Neuron (in vitro differentiated cells): Measurements from ENCODE around the gene ABCC1.
A peak's percentile ranks its signal among the peaks of the same experiment; 100 is the strongest.

ENCODE experiments used
- H2AFZ ChIP-seq: one replicate; pipeline ENCODE4 v1.6.1; 2013; ENCODE audit warnings: low read depth, mild to moderate bottlenecking, inconsistent platforms, low read length, moderate library complexity
- H3K27me3 ChIP-seq: one replicate; pipeline ENCODE4 v1.6.1; 2013; ENCODE audit warnings: low read length; ENCODE audit not compliant: insufficient read depth
- H3K36me3 ChIP-seq: one replicate; pipeline ENCODE4 v1.6.1; 2013; ENCODE audit warnings: low read length; ENCODE audit not compliant: insufficient read depth
- H3K4me1 ChIP-seq: one replicate; pipeline ENCODE4 v1.6.1; 2013; ENCODE audit warnings: low read length; ENCODE audit not compliant: insufficient read depth
- H3K4me3 ChIP-seq: 2 replicates; pipeline ENCODE4 v1.5.1; 2013; ENCODE audit warnings: mild to moderate bottlenecking, low read length, moderate library complexity
- H3K9me3 ChIP-seq: one replicate; pipeline ENCODE4 v1.6.1; 2013; ENCODE audit warnings: low read length

ABCC1 gene

GRCh38 chr16:16015849-16016248 lies 66.4 kb downstream of the ABCC1 start:
- Histone ChIP-seq H3K27me3 (no peaks in the 10 kb centered on the region), H3K36me3 (peaks cover 8% of the 10 kb centered on the region), H3K4me3 (no peak overlapping the region), H2AFZ (no peak overlapping the region), H3K9me3 (no peaks in the 10 kb centered on the region), H3K4me1 (no peaks in the 10 kb centered on the region)

- Histone ChIP-seq H3K36me3 (peaks cover 8% of the 10 kb centered on the region), H3K4me1 (no peaks in the 10 kb centered on the region), H3K27me3 (no peaks in the 10 kb centered on the region), H3K4me3 (no peak overlapping the region), H3K9me3 (no peaks in the 10 kb centered on the region), H2AFZ (no peak overlapping the region)
These were observed 67.1 kb downstream of the ABCC1 start for GRCh38 chr16:16016388-16016964.

- Histone ChIP-seq H3K36me3 (peaks cover 8% of the 10 kb centered on the region), H3K27me3 (no peaks in the 10 kb centered on the region), H3K4me1 (no peaks in the 10 kb centered on the region), H2AFZ (no peak overlapping the region), H3K4me3 (no peak overlapping the region), H3K9me3 (no peaks in the 10 kb centered on the region)
These were observed 68.4 kb downstream of the ABCC1 start for GRCh38 chr16:16017812-16018211.

- Histone ChIP-seq H3K27me3 (no peaks in the 10 kb centered on the region), H2AFZ (no peak overlapping the region), H3K4me3 (no peak overlapping the region), H3K9me3 (no peaks in the 10 kb centered on the region), H3K36me3 (peaks cover 8% of the 10 kb centered on the region), H3K4me1 (no peaks in the 10 kb centered on the region)
These were observed 69.3 kb downstream of the ABCC1 start for GRCh38 chr16:16018705-16019104.

- Histone ChIP-seq H2AFZ (no peak overlapping the region), H3K36me3 (peaks cover 8% of the 10 kb centered on the region), H3K4me1 (no peaks in the 10 kb centered on the region), H3K4me3 (no peak overlapping the region), H3K27me3 (no peaks in the 10 kb centered on the region), H3K9me3 (no peaks in the 10 kb centered on the region)
These were observed 70.1 kb downstream of the ABCC1 start for GRCh38 chr16:16019488-16019887.

GRCh38 chr16:16020291-16020690 lies 70.9 kb downstream of the ABCC1 start:
- no peaks in the 10 kb centered on the region for H3K9me3 ChIP-seq
- H3K4me1 ChIP-seq: no peaks in the 10 kb centered on the region
- H3K36me3 ChIP-seq: peaks cover 8% of the 10 kb centered on the region
- H3K27me3 ChIP-seq: no peaks in the 10 kb centered on the region
- no peak overlapping the region for H3K4me3 ChIP-seq
- H2AFZ ChIP-seq: no peak overlapping the region

- H2AFZ ChIP-seq: no peak overlapping the region
- H3K9me3 ChIP-seq: no peaks in the 10 kb centered on the region
- H3K27me3 ChIP-seq: no peaks in the 10 kb centered on the region
- no peak overlapping the region for H3K4me3 ChIP-seq
- peaks cover 8% of the 10 kb centered on the region for H3K36me3 ChIP-seq
- H3K4me1 ChIP-seq: no peaks in the 10 kb centered on the region
These were observed 71.6 kb downstream of the ABCC1 start for GRCh38 chr16:16021020-16021419.

GRCh38 chr16:16021646-16021987 lies 72.2 kb downstream of the ABCC1 start:
- Histone ChIP-seq H3K4me1 (no peaks in the 10 kb centered on the region), H3K9me3 (no peaks in the 10 kb centered on the region), H3K4me3 (no peak overlapping the region), H3K36me3 (peaks cover 6% of the 10 kb centered on the region), H3K27me3 (no peaks in the 10 kb centered on the region), H2AFZ (no peak overlapping the region)

GRCh38 chr16:16021988-16022682 lies 72.7 kb downstream of the ABCC1 start:
- H3K4me1 ChIP-seq: no peaks in the 10 kb centered on the region
- no peak overlapping the region for H3K4me3 ChIP-seq
- H3K36me3 ChIP-seq: peaks cover 6% of the 10 kb centered on the region
- no peak overlapping the region for H2AFZ ChIP-seq
- no peaks in the 10 kb centered on the region for H3K27me3 ChIP-seq
- H3K9me3 ChIP-seq: no peaks in the 10 kb centered on the region

GRCh38 chr16:16022683-16023064 lies 73.3 kb downstream of the ABCC1 start:
- Histone ChIP-seq H3K4me3 (no peak overlapping the region), H3K27me3 (no peaks in the 10 kb centered on the region), H3K4me1 (peaks cover 3% of the 10 kb centered on the region), H3K36me3 (peaks cover 6% of the 10 kb centered on the region), H3K9me3 (no peaks in the 10 kb centered on the region), H2AFZ (no peak overlapping the region)

- H3K36me3 ChIP-seq: no peaks in the 10 kb centered on the region
- peaks cover 12% of the 10 kb centered on the region for H3K4me1 ChIP-seq
- no peaks in the 10 kb centered on the region for H3K9me3 ChIP-seq
- no peaks in the 10 kb centered on the region for H3K27me3 ChIP-seq
- H2AFZ ChIP-seq: no peak overlapping the region
- H3K4me3 ChIP-seq: no peak overlapping the region
These were observed 76.0 kb downstream of the ABCC1 start for GRCh38 chr16:16025214-16025968.

- peaks cover 12% of the 10 kb centered on the region for H3K4me1 ChIP-seq
- H2AFZ ChIP-seq: peak overlapping the region; percentile 48
- H3K36me3 ChIP-seq: no peaks in the 10 kb centered on the region
- no peaks in the 10 kb centered on the region for H3K27me3 ChIP-seq
- no peaks in the 10 kb centered on the region for H3K9me3 ChIP-seq
- no peak overlapping the region for H3K4me3 ChIP-seq
These were observed 78.4 kb downstream of the ABCC1 start for GRCh38 chr16:16027728-16028310.

GRCh38 chr16:16028311-16028999 lies 79.0 kb downstream of the ABCC1 start:
- Histone ChIP-seq H2AFZ (peak overlapping the region; percentile 48), H3K4me1 (peaks cover 12% of the 10 kb centered on the region), H3K4me3 (no peak overlapping the region), H3K36me3 (no peaks in the 10 kb centered on the region), H3K9me3 (no peaks in the 10 kb centered on the region), H3K27me3 (no peaks in the 10 kb centered on the region)
